Endothelial cell of umbilical vein (primary cell): Measurements from ENCODE around the gene VPS35. TPM values are rescaled to one million over a fixed set of nuclear protein-coding genes. Genes with fewer than 3 reads are reported as not detected.

Experiments
- BruUV-seq: library from RNA; stranded (reverse); fragments of 400-500 nt; replicated peaks from 2 replicates; lab custom pipeline; 2021; lab: Mats Ljungman, UMichigan
- CTCF ChIA-PET: fragments of 300-600, 350-600 bp; sonication (Branson Sonifier 250); formaldehyde crosslinking; loops from one replicate; lab custom pipeline; 2021; ENCODE audit warnings: antibody characterized with exemption, inconsistent platforms; lab: Charles Lee
- POLR2A ChIA-PET: fragments of 300-600, 350-600 bp; sonication (Branson Sonifier 250); formaldehyde crosslinking; loops from one replicate; lab custom pipeline; 2021; ENCODE audit warnings: antibody characterized with exemption, inconsistent platforms; lab: Charles Lee
- DNase-seq: peaks from one replicate; pipeline ENCODE4 v3.0.0-alpha.2; 2011; ENCODE audit warnings: low read depth, low spot score
- FAIRE-seq: peaks from 2 replicates; lab custom pipeline; 2011; peaks lifted over from hg19 to GRCh38; lab: Jason Lieb, UNC
- H2AFZ ChIP-seq: 2 replicates; pipeline ENCODE4 v1.6.0; 2012; ENCODE audit warnings: low read depth, low read length, control low read depth, inconsistent platforms
- H3K27ac ChIP-seq: 2 replicates; pipeline ENCODE4 v1.5.1; 2011; ENCODE audit warnings: low read depth, mild to moderate bottlenecking, control low read depth, low read length, moderate library complexity; ENCODE audit not compliant: insufficient read depth
- H3K27me3 ChIP-seq, 2 experiments: 2 replicates each; pipeline versions ENCODE4 v1.6.0 to v1.6.1; 2011; ENCODE audit warnings: low read length in 2 of 2, mixed read lengths in 1 of 2; ENCODE audit not compliant: control insufficient read depth in 2 of 2, insufficient read depth in 2 of 2
- H3K36me3 ChIP-seq, 2 experiments: 2 replicates in 1 of 2; 3 replicates in 1 of 2; pipeline ENCODE4 v1.5.1; 2011; ENCODE audit warnings: low read length in 2 of 2, mild to moderate bottlenecking in 1 of 2, moderate library complexity in 1 of 2; ENCODE audit not compliant: control insufficient read depth in 2 of 2, insufficient read depth in 2 of 2; ENCODE audit errors: extremely low read depth in 1 of 2
- H3K4me1 ChIP-seq: 3 replicates; pipeline ENCODE4 v1.5.1; 2011; ENCODE audit warnings: mild to moderate bottlenecking, low read length; ENCODE audit not compliant: control insufficient read depth, insufficient read depth; ENCODE audit errors: extremely low read depth
- H3K4me2 ChIP-seq: 2 replicates; pipeline ENCODE4 v1.6.1; 2011; ENCODE audit warnings: low read length, control low read depth, mixed read lengths; ENCODE audit not compliant: insufficient read depth
- H3K4me3 ChIP-seq, 3 experiments: fragments of 200-600 bp in 1 of 3; sonication (generic), shearing (Covaris generic) in 1 of 3; replicated peaks in 1 of 3; 2 replicates each; pipeline ENCODE4 v1.5.1; 2011 to 2016; ENCODE audit warnings: control low read depth in 3 of 3, low read length in 3 of 3, mild to moderate bottlenecking in 2 of 3, inconsistent platforms in 1 of 3, low read depth in 1 of 3, moderate library complexity in 1 of 3; ENCODE audit not compliant: insufficient read depth in 1 of 3
- H3K79me2 ChIP-seq: 2 replicates; pipeline ENCODE4 v1.6.0; 2012; ENCODE audit warnings: low read length, inconsistent platforms; ENCODE audit not compliant: control insufficient read depth, insufficient read depth
- H3K9ac ChIP-seq: replicated peaks from 2 replicates; pipeline ENCODE3; 2011; ENCODE audit warnings: low read length, control low read depth; ENCODE audit not compliant: insufficient read depth; ENCODE audit errors: extremely low read depth
- H3K9me1 ChIP-seq: replicated peaks from 3 replicates; pipeline ENCODE4 v1.6.0; 2011; ENCODE audit warnings: mild to moderate bottlenecking, low read length; ENCODE audit not compliant: control insufficient read depth, insufficient read depth; ENCODE audit errors: extremely low read depth
- H3K9me3 ChIP-seq: replicated peaks from 2 replicates; pipeline ENCODE4 v1.5.1; 2012; ENCODE audit warnings: low read length, inconsistent platforms; ENCODE audit not compliant: control insufficient read depth, insufficient read depth
- H4K20me1 ChIP-seq: replicated peaks from 2 replicates; pipeline ENCODE3; 2011; ENCODE audit warnings: mild to moderate bottlenecking, low read length; ENCODE audit not compliant: control insufficient read depth, insufficient read depth; ENCODE audit errors: extremely low read depth
- EZH2 ChIP-seq: IDR thresholded peaks from 2 replicates; pipeline ENCODE4 v1.6.1; 2012; ENCODE audit warnings: borderline replicate concordance, low read depth, mild to moderate bottlenecking, moderate library complexity, low read length, inconsistent platforms; ENCODE audit not compliant: severe bottlenecking
- FOS ChIP-seq: IDR thresholded peaks from 2 replicates; pipeline ENCODE4 v1.6.1; 2011; ENCODE audit warnings: mild to moderate bottlenecking, low read length, moderate library complexity, borderline replicate concordance; ENCODE audit not compliant: insufficient read depth
- GATA2 ChIP-seq: IDR thresholded peaks from 2 replicates; pipeline ENCODE4 v1.7.0; 2011; ENCODE audit warnings: low read depth, mild to moderate bottlenecking, moderate library complexity, mixed read lengths, low read length; ENCODE audit not compliant: insufficient read length, insufficient read depth
- JUN ChIP-seq: IDR thresholded peaks from 2 replicates; pipeline ENCODE4 v1.6.1; 2011; ENCODE audit warnings: borderline replicate concordance, low read depth; ENCODE audit not compliant: insufficient read length, insufficient read depth
- MYC ChIP-seq: IDR thresholded peaks from one replicate; pipeline ENCODE4 v1.6.1; 2011; ENCODE audit warnings: mild to moderate bottlenecking, low read depth, low read length
- POLR2A ChIP-seq: IDR thresholded peaks from 2 replicates; pipeline ENCODE4 v1.6.1; 2012; ENCODE audit warnings: low read depth, mild to moderate bottlenecking, control low read depth, low read length
- POLR2AphosphoS5 ChIP-seq: IDR thresholded peaks from 2 replicates; pipeline ENCODE4 v1.6.1; 2012; ENCODE audit warnings: low read depth, mild to moderate bottlenecking, control low read depth, low read length, moderate library complexity; ENCODE audit not compliant: insufficient read depth
- dilution Hi-C: fragments of 300-500 bp; cut with MboI; formaldehyde crosslinking; loops from one replicate; pipeline ENCODE4 v1.15.0; 2019; ENCODE audit warnings: low sequenced_read_pairs; ENCODE audit not compliant: extremely low pct_ligation_motif_present
- intact Hi-C: fragments of 100-400 bp; cut with micrococcal nuclease; formaldehyde crosslinking; loops from one replicate; pipeline ENCODE4 v1.10.0; 2022
- polyA plus RNA-seq, 4 experiments: library from polyadenylated mRNA; depleted of rRNA in 3 of 4; stranded (reverse) in 3 of 4; unstranded in 1 of 4; fragments of >200 nt; gene quantifications; 2 replicates each; pipeline versions ENCODE4 v1.2.1 to v1.2.3, GENCODE V29; 2011 to 2012; ENCODE audit warnings: missing spikeins in 1 of 4
- total RNA-seq: library from RNA; stranded (reverse); gene quantifications from 2 replicates; pipeline ENCODE4 v1.2.3, GENCODE V29; 2021
- TF ChIP-seq, protein P1 (sequence below): IDR thresholded peaks from 2 replicates; pipeline ENCODE4 v1.6.1; 2011; ENCODE audit not compliant: insufficient read depth, insufficient read length
- TF ChIP-seq, protein P2 (sequence below), 2 donors: IDR thresholded peaks; 1 replicate in 1 of 2; 2 replicates in 1 of 2; pipeline ENCODE4 v1.5.1; 2011; ENCODE audit warnings: low read length in 2 of 2, mild to moderate bottlenecking in 2 of 2, moderate library complexity in 2 of 2, control low read depth in 1 of 2, inconsistent platforms in 1 of 2, low read depth in 1 of 2; ENCODE audit not compliant: insufficient read depth in 1 of 2; ENCODE audit errors: extremely low read depth in 1 of 2

VPS35 gene
- total and polyA plus RNA-seq, 2 donors (not counting 3 experiments of a cell fraction or from before 2014, with no cell fraction given): 19.7 to 102 TPM

DNA sequence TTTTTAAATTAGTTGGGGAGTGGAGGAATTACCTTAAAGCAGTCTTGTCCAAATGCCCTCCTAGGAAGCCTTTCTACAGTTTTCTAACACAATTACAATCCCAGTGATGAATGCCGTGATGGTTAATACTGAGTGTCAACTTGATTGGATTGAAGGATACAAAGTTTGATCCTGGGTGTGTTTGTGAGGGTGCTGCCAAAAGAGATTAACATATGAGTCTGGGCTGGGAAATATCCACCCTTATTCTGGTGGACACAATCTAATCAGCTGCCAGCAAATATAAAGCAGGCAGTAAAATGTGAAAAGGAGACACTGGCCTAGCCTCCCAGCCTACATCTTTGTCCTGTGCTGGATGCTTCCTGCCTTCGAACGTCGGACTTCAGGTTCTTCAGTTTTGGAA, 12.6 kb upstream of the VPS35 start:
- intact Hi-C loops: no loop called here

More for the DNA sequence above, 12.6 kb upstream of the VPS35 start:
- H3K36me3 ChIP-seq: peaks cover 0 to 11% of the 10 kb centered on the region in 2 experiments
- TF ChIP-seq JUN (no peak), POLR2AphosphoS5 (no peak), POLR2A (no peak), GATA2 (no peak), EZH2 (no peak), MYC (no peak), FOS (no peak)
- TF ChIP-seq, protein P1, sequence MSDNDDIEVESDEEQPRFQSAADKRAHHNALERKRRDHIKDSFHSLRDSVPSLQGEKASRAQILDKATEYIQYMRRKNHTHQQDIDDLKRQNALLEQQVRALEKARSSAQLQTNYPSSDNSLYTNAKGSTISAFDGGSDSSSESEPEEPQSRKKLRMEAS: no peak
- TF ChIP-seq, protein P2, sequence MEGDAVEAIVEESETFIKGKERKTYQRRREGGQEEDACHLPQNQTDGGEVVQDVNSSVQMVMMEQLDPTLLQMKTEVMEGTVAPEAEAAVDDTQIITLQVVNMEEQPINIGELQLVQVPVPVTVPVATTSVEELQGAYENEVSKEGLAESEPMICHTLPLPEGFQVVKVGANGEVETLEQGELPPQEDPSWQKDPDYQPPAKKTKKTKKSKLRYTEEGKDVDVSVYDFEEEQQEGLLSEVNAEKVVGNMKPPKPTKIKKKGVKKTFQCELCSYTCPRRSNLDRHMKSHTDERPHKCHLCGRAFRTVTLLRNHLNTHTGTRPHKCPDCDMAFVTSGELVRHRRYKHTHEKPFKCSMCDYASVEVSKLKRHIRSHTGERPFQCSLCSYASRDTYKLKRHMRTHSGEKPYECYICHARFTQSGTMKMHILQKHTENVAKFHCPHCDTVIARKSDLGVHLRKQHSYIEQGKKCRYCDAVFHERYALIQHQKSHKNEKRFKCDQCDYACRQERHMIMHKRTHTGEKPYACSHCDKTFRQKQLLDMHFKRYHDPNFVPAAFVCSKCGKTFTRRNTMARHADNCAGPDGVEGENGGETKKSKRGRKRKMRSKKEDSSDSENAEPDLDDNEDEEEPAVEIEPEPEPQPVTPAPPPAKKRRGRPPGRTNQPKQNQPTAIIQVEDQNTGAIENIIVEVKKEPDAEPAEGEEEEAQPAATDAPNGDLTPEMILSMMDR (IDR thresholded peaks at IDR 0.05; ENCODE audit: extremely low read depth in 1 of 2, insufficient read depth in 1 of 2, low read depth in 1 of 2, low read length in 2 of 2): no peak
- H3K9me1 ChIP-seq: no peaks in the 10 kb centered on the region
- H3K9ac ChIP-seq: no peak overlapping the region
- no peak overlapping the region for H3K4me3 ChIP-seq
- no TSS peak for BruUV-seq
- no peak overlapping the region for H2AFZ ChIP-seq
- H3K27ac ChIP-seq: no peak overlapping the region
- dilution Hi-C loops: no loop called here
- no peak overlapping the region for H3K4me2 ChIP-seq
- DNase-seq (no peak), FAIRE-seq (no peak)
- no peaks in the 10 kb centered on the region for H3K79me2 ChIP-seq
- H3K9me3 ChIP-seq: no peaks in the 10 kb centered on the region
- ChIA-PET POLR2A (no interaction called here), CTCF (no interaction called here)
- no peaks in the 10 kb centered on the region for H4K20me1 ChIP-seq
- H3K4me1 ChIP-seq: no peaks in the 10 kb centered on the region
- no peaks in the 10 kb centered on the region for H3K27me3 ChIP-seq
